GM19240 (cell line): Measurements from ENCODE around the gene CACHD1.

Experiments used
- DNase-seq: peaks from one replicate; pipeline ENCODE4 v3.0.0; 2011; ENCODE audit warnings: low spot score; ENCODE audit not compliant: insufficient read length

The CACHD1 gene

DNA sequence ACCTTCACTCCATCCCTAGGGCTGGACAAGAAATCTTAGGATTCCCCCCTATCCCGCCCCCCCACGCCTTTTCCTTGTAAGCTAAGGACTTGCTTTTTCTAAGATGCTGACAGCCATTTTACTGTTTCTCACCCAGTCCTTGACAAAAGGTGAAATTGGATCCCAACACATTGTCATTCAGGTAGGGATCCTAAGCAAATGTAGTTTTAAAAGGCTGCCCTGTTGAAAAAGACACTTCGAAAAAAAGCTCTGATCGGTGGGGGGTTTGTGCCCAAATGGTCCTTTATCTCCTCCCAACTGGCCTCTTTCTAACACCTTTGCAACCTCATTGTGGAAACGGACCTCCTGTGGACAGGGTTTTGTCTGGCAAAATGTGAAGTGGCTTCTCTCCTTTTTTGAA lies 2.9 kb downstream of the CACHD1 start:
- DNase-seq = no peak

DNA sequence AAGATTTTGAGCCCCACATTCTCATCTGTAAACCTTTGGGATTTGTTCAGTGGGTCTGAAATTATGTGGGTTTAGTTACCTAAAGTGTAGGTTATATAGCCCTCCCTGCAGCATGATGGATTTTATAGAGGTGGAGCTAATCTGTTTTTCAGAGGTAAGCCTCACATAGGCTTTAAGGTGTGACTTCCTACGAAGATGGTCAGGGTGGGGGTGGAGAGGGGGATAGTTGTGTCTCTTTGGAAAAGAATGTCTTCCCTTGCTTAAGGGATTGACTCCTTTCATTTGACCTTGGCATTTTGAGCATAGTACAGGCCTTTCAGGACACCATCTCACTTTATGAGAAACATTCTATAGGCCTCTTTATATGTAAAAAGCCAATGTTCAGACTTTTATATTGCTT lies 3.4 kb downstream of the CACHD1 start:
- no peak for DNase-seq

DNA sequence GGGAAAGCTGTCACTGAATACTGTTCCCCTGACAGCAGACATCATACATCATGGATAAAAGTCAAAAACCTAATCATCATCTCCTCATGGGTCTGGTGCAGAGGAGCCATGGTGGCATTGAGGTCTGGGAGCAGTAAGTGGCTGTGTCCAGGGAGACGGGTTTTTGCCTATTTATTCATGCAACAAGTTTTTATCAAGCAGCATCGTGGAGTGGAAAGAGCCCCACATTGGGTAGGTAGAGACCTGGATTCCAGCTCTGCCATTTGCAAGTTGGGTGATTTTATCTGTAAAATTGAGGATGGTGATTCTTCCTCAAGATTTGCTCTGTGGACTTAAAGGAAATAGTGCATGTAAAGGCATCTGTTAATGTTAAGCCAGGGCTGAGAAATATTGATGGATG lies 4.2 kb downstream of the CACHD1 start:
- DNase-seq = no peak

DNA sequence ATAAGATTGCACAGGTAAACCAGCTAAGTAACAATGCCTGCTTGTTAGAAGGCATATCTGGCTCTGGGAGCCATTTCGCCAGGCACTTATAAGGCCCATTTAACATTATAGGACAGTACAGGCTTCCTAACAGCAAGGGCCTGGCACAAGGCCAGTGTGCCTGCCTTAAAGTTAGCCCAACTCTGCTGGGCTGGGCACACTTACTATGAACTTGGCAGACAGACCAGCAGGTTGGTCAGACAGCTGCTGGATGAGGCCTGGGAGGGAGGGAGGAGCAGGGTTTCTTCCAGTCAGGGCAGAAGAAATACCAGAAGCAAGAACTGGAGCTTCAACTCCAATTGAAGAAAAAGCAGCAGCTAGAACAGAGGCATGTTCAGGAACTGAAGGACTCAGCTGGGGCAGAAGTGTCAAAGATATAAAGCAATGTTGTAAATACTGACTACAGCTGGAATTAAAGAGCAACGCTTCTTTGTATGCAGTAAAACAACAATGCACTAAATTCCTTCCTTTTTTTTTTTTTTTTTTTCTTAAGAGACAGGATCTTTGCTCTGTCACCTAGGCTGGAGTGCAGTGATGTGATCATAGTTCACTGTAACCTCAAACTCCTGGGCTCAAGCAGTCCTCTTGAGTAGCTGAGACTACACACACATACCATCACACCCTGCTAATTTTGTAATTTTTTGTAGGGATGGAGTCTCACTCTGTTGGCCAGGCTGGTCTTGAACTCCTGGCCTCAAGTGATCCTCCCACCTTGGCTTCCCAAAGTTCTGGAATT lies 4.9 kb downstream of the CACHD1 start:
- DNase-seq = no peak

DNA sequence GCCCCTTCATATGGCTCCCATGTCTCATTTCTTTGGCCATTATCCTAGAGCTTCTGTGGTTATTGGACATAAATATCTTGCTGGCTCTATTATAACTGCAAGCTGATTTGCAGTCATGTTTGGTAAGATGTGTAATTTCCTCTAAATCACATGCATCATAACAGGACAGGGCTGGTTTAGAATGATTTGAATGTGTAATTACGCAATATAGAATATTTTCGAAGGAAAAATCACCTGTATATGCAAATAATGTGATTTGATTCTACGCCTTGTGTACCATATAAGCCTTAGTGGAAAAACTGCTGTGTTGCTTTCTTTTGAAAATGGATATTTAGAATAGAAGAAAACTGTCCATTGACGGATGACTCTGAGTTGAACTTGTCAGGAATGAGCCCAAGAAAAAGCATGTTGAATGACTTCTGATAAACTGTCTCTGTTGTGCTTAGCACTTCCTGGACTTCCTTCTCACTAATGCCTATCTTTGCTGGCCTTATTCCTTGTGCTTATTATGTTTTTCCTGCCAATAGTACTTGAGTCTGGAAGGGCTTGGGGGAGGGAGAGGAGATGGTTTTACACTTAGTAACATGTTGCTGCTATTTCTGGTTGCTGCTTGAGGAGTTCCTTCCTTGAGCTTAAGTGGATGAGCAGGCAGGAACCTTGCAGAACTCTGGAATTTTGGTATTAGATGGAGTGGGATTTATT lies 6.5 kb downstream of the CACHD1 start:
- no peak for DNase-seq

DNA sequence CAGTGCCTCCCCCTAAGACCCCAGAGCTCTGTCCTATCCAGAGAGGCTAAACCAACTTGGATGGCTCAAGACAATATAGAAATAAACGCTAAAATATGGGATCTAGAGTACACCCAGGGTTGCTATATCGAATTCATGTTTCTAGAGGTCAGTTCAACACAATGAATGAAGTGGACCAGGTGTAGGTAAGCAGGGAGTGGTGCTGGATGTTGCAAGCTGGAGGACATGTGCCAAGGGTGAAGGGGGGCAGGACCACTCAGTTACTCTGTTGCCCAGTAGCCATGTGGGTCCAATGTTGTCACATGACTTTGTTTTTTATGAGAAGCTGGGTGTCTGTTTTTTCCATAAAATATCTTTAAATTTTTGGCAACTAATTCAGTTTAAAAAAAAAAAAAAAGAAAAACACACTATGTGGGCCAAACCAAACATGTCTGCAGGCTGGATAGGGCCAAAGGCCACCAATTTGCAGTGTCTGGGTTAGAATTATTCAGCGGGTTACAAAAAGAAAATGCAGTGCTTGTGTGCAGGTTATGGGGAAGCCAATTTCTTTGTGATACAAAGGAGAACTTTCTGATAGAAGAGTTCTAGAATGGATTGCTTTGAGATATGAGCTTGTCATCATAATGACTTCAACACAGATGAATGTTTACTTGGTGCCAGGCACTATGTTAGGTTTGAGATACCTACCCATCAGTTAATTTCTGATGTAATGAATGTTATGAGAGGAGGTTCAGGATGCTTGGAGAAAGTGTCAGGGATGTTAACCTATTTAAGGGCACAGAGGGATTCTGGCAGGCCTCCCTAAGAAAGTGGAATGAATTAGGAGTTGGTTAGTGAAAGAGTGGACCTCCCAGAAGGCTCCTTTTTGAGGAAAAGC lies 8.9 kb downstream of the CACHD1 start:
- DNase-seq = no peak

DNA sequence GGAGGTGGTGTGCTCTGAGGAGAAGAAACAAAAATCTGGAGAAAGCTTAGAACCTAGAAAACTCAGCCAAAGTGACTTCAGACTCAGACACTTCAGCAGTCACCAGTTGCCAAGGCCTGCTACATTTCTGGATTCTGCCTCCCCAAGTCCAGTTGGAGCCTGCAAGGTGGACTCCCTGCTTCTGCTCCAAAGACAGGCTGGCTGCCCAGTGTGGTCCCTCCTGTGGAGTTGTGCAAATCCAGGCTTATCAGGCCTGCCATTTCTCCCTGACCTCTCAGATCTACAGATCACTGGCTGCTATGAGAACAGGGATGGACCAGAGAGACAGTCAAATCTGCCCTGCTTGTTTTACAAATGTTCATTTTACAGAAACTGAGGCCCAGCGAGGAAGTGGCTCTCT lies 9.9 kb downstream of the CACHD1 start:
- no peak for DNase-seq

DNA sequence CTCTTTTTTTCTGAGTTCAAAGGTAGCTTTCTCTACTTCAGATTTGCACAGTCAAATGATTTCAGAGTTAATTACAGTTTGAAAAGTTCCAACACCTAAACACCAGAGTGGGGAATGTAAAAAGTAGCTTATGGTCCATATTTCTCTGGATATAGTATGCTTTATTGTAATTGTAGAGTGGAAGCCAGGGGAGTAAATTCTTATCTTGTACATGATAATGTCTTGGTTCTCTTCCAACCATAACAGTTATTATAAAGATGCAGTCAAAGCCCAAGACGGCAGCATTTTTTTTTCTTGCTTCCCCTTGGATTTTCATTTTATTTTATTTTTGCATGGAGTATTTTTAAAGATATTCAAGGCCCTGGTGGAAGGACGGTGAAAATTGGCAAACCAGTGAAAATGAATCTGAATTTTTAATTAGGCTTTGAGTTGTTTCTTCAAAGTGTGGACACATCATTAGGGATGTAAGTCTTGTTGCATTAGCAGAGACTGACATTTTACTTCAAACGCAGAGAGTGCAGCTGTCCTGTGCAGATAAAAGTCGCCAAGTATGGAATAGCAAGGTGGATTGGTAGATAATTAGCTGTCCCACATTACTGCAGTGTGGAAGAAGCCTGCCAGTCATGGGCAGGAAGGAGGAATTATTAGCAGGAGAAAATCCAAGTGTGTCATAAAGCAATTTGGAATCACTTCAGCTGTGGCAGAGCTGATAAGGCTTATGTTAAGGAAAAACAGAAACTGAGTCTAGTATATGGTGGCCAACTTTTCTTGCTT lies 11.3 kb downstream of the CACHD1 start:
- DNase-seq = no peak

DNA sequence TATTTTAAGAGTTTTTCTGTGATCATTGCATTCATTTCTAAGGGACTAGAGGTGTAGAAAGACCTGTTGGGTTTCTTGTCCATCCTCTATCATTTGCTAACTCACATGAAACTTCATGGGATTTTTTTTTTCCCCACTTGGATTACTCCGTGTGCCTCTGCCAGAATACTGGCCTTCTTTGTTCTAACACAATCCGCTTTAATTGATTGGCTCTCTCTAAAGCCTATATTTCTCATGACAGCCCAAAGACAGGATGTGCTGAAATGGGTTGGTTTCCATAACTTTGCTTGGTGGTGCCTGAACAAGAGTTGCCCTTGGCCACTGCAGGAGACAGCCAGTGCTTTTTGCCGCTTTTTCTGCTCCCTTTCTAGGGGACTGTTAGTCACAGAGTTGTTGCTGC lies 12.2 kb downstream of the CACHD1 start:
- DNase-seq = no peak

DNA sequence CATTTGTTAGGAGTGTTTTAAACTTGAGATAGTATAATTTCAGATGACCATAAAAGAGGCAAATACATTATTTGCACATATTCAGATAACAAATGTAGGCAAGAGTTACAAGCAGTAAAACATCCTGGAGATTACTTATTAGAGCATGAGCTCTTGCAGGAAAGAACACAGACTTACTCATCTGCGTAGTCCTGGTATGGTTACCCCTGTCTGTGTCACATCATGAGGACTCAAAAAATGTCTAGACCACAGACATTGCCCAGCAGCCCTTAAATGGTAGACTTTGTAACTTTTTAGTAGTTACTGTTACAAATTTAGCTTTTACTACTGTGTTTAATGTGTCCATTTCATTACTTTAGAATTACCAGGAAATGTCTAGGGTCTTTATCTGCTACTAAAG lies 12.8 kb downstream of the CACHD1 start:
- DNase-seq = no peak

DNA sequence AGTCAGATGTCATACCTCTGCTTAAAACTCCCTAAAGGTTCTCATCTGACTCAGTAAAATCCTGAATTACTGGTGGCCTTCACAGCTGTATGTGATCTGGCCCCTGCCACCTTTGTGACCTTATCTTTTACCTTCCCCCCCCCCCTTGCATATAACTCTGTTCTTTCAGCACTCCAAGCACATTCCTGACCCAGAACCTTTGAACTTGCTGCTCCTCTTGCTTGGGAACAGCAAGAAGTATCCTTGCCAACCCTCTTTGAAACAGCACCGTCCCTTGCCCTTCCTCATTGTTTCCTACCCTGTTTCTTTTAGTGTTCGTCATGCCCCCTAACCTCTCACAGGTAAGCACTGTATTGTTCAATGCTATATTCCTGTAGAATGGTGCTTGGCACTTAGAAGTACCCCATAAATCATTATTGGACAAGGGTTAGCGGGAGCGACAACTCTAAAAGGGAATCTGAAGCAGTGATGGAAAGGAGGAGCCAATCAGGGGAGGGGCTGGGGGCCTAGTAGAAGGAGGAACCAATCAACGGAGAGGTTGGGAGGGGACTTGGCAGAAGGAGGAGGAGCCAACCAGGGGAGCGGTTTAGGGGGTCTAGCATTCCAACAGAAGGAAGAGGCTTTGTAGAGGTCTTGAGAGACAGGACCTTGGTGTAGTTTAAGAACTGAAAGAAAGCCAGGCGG lies 13.9 kb downstream of the CACHD1 start:
- no peak for DNase-seq

DNA sequence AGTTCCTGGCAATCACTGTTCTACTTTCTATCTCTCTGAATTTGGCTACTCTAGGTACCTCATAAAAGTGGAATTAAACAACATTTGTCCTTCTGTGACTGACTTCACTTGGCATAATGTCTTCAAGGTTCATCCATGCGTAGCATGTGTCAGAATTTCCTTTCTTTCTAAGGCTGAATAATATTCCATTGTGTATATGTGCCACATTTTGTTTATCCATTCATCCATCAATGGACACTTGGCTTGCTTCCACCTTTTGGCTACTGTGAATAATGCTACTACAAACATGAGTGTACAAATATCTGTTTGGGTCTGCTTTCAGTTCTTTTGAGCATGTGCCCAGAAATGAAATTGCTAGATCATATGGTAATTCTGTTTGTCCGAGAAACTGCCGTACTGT lies 14.7 kb downstream of the CACHD1 start:
- DNase-seq = no peak

DNA sequence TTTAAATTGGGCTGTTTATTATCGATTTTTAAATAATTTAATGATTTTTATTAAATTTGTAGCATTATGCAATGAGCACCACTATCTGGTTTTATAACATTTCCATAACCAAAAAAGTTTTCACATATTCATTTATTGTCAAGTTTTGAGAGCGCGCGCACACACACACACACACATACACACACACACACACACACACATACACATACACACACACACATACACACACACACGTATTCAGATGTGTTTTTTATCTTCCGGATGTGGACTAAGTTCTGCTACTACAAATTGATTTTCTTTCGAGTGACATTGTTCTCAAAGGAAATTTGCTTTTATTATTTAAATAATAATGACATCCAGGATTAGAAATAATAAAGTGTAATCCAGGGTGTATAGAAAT lies 16.3 kb downstream of the CACHD1 start:
- DNase-seq = no peak

DNA sequence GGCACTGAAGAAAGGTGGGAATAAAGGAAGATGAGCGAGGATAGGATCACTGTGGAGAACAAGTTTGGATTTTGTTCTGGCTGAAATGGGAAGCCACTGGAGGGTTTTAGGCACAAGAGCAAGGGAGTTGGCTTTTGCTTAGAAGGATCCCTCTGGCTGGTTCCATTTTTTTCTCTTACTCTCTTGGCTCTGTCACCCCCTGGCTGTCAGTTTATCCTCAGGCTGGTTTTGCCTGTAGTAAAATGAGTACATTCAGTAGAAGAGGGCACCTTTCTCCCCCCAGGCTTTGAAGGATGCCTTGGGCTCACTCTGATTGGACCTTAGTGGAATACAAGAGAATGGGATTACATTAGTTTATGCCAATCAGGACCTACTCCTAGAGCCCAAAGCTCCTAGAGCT lies 17.1 kb downstream of the CACHD1 start:
- no peak for DNase-seq

DNA sequence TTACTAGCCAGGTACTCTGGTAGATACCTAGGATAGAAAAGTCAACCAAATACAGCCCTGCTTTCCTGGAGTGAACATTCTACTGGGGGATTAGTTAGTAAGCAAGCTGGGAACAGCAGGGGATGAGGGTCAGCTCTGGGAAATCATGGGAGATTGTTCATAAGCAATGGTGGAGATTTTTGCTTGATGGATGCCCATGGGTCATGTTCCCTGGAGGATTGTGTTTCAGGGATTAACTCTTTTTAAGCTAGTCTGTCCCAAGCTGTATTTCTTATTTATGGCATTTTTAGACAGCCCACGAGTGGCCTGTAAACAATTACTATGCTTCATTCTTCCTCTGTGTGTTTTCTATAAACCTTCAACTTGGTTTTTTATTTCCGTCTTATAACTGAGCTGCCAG lies 18.9 kb downstream of the CACHD1 start:
- DNase-seq = no peak

DNA sequence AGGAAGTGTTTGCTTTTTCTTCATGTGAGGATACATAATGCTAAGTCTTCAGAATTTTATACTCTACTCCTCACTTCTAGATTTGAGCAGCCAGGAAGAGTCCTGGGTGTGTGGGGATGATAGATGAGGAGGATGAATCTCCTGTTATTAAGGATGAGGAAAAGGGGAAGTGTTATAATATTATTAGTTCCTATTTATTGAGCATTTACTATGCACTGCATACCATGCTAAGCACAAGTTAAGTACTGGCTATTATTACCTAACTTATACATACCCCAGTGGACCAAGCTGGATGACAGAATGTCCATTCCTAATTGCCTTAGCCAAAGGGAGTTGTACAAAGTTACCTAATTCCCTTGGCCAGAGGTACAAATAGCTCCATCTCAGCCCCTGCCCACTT lies 19.8 kb downstream of the CACHD1 start:
- DNase-seq = no peak

DNA sequence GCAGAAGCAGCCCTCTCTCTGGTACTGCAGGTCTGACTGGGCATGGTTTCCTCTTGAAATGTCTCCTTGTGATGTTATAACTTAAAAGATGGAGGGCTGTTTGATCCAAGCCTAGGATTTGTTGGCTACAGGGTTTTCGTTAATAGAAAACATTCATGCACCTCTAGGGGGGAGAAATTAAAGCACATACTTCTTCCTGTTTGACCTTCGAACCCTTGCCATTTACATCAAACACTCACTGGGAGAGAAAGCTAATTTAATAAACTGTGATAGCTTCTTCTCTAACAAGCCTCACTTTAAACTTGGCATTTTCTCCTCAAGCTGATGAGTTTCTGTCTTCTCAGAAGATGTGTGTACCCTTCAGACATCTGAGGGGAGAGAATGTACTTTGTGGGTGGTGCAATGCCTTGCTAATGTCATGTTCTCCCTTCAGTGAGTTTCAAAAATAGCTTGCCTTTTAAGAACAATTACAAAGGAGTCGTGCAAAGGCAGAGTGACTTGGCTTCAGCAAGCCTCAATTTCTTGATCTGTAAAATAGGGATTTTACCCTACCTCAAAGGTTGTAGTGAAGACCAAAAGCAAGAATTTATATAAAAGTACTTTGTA lies 20.4 kb downstream of the CACHD1 start:
- no peak for DNase-seq

DNA sequence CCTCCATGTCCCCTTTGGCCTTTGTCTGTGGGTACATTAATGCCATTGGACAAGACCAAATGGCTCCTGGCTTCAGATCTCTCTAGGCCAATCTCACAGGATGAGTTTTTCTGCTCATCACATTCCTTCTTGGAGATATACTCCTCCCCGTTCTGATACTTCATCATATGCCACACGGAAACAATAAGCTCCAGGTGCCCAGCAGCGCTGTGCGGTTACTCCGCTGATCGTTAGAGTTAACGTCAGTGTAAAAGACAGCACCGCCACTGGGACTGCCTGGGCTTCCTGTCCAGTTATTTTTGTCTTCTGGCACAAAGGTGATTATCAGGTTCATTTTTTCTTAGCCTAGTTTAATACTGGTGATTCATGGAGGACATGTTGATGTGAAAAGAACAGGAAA lies 22.5 kb downstream of the CACHD1 start:
- DNase-seq = no peak

DNA sequence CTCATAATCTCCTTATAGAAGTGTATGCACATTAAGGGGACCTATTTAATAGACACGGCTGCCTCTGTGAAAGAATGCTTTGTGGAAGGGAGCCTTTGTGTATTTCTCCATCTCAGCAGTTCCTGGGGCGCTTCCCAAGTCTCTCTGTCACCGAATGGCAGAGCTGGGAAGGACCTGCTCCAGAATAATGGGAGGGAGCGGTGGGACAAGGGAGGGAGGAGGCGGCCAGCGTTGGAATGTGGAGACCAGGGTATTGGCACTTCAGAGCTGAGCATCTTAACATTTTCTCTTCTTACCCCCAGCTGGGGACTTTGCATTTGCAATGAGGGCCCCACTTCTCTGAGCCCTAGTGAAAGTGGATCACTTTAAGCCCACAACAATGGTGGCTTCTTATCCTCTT lies 23.9 kb downstream of the CACHD1 start:
- DNase-seq = no peak

DNA sequence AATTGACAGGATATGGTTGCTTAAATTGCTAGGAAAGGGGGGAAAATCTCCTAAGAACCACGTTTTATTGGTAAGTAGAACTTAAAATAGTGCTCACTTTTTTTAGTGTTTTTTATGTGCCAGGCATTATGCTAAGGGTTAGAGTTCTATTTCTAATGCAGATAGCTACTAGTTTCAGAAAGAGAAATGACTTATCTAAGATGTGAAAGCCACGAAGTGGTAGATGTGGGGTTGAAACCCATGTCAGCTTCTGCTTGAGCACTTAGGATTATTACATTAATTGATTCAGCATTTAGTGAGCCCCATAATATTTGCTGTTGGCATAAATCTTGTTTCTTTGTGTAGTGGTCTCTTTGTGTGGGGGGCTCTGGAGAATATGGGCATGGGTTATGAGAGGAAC lies 24.7 kb downstream of the CACHD1 start:
- DNase-seq = no peak
